NCI-H187 treated with DMSO at 0.1 percent for 48 hours (cell line): ENCODE data around the gene CCDC192.
A peak's percentile ranks its signal among the peaks of the same experiment; 100 is the strongest.
"Not testable (repeated sequence)": the region's sequence is repeated elsewhere in the genome, so short reads cannot be mapped to it uniquely, and the experiment has no call there.

ENCODE experiments used
- DNase-seq: peaks from one replicate; lab custom pipeline; 2025; lab: John Stamatoyannopoulos, UW

The CCDC192 gene

DNA sequence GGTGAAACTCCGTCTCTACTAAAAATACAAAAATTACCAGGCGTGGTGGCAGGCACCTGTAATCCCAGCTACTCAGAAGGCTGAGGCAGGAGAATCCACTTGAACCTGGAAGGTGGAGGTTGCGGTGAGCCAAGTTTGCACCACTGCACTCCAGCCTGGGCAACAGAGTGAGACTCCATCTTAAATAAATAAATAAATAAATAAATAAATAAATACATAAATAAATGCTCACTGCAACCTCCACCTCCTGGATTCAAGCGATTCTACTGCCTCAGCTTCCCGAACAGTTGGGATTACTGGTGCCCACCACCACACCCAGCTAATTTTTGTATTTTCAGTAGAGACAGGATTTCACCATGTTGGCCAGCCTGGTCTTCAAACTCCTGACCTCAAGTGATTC is 144.4 kb downstream of the CCDC192 start:
- not testable (repeated sequence) for DNase-seq

DNA sequence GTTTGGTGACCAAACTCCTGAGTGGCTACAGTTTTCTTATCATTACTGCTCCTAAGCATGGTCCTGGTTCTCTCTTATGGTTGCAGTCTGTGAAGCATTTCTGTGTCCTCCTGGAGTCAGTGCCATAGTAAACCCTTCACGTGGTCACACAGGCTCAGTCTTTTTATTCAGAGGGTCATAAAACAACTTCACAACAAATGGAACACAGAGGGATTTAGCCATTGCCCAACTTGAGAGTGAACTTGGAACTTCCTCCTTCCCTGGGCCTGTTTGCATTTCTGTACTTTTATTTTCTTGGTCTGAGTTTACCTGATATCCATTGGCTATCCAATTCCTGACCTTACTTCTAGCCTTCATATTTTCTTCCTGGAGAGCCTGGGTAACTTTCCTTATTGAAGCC is 144.9 kb downstream of the CCDC192 start:
- DNase-seq, result no peak

DNA sequence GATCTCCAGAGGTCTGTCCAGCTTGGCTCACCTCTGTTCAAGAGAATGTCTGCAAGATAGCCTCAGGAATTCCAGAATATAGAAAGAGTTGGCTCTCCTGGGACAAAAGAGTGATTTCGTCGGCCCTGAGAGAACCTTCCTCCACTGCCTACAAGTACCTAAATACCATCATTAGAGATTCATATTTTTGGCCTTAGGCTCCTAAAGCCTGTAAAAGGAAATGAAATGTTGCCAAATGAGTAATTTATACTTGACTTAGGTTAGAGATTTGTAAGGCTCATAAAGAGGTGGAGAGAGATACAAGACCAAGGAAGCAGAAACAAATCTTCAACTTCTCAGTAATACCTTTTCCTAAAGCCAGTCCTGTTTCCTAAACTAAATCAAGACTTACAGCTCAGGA is 146.2 kb downstream of the CCDC192 start:
- DNase-seq, result no peak

DNA sequence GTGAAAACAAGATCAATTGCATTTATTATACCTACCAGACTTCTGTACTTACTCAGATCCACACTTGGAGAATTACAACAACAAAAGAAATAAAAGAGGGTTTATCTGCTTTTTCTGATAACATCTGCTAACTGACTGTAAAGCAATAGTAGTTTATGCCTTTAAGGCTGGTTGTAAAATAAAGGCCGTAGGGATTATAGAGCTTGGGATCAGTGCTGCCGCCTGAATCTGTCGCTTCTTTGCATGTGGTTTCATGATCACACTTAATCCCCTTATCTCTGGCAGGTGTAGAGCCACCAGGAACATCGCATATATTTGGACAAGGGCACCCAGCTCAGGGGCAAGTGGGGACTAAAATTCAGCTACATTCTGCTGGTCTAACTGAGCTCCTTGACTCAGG is 146.7 kb downstream of the CCDC192 start:
- DNase-seq, result no peak

DNA sequence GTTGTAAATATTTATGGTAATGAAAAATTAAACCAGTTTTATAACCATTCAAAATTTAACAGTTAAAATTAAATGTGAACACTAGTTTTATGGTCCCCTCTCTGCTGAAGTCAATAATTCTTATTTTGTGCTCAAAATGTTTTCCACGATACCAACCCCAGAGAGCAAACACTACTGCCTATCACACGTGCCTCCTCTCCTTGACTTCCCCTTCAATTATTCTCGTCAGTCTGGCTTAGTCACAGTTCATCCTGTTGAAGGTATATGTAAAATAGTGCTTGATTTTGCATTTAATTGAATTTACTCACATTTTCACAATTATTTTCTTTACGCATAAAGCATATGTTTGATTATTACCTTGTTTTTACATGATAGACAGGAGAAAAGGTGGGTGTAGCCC is 148.8 kb downstream of the CCDC192 start:
- no peak for DNase-seq

DNA sequence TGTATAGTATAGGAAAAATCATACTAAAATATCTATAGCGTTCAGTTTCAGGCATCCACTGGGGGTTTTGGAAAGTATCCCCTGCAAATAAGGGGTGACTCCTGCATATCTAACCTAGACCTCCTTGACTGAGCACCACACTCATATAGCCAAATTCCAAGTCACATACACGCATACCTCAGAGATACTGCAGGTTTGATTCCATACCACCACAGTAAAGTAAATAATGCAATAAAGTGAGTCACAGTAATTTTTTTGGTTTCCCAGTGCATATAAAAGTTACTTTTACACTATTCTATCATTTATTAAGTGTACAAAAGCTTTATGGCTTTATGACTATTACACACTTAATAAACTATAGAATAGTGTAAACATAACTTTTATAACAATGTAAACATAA is 151.3 kb downstream of the CCDC192 start:
- no peak for DNase-seq

DNA sequence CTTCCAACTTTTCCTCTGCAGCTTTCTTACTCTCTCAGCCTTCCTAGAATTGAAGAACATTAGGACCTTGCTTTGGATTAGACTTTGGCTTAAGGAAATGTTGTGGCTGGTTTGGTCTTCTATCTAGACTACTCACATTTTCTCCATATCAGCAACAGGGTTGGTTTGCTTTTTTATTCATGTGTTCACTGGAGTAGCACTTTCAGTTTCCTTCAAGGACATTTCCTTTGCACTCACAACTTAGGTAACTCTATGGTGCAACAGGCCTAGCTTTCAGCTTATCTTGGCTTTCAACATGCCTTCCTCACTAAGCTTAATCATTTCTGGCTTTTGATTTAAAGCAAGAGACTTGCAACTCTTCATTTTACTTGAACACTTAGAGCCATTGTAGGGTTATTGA is 153.1 kb downstream of the CCDC192 start:
- no peak for DNase-seq

DNA sequence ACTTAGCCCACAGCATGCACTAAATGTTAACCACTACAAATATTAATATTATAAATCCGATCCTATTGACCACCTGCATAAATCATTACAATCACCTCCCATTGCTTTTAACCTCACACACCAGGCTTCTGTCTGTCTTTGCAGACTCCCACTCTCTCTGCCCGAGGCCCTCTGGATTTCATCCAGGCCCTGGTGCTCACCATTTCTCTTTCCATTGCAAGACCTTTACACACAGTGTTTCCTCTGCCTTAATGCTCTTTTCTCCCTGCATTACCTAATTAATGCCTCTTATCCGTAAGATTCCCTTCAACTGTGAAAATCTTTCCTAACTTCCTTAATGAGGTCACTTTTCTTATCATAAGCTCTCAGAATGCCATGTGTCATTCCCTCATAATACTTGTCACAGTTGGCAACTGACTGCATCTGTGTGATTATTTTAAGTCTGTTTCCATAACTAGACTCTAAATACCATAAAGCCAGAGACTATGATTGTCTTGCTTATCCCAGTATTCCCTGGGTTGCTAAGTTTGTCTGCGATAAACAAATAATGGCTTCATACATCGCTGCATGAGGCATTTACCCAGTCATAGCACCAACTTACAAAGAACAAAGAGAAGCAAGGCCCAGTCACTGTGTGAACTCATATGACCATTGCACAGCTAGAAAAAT is 155.1 kb downstream of the CCDC192 start:
- DNase-seq, result no peak

DNA sequence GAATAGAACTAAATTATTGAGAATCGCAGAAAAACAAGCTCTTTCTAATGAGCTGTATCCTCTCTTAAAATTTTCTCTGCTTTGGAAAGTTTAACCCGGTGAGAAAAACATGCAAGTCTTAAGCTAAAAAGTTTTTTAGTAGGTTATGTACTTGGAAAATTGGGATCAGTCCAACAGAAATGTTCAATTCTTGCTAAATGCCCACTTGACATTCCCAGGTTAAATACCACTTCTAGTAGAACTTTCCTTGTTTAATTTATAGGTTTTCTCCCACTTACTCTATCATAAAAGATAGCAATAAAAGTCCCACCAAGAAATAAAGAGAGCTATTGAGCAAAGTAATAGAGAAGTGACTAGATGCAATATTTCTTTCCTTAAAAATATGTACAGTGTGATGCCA is 157.1 kb downstream of the CCDC192 start:
- no peak for DNase-seq

DNA sequence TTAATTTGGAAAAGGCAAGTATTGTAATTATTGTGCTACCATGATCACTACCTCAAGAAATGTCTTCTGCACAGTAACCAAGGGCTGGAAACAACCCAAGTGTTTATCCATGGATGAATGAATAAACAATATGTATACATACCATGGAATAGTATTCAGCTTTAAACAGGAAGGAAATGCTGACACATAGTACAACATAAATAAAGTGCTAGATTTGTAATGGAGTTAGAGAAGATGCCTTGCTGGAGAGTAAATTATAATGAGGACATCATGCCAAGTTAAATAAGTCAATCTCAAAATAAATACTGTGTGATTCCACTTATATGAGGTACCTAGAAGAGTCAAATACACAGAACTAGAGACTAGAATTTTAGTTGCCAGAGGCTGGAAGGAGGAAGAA is 160.0 kb downstream of the CCDC192 start:
- DNase-seq, result no peak

DNA sequence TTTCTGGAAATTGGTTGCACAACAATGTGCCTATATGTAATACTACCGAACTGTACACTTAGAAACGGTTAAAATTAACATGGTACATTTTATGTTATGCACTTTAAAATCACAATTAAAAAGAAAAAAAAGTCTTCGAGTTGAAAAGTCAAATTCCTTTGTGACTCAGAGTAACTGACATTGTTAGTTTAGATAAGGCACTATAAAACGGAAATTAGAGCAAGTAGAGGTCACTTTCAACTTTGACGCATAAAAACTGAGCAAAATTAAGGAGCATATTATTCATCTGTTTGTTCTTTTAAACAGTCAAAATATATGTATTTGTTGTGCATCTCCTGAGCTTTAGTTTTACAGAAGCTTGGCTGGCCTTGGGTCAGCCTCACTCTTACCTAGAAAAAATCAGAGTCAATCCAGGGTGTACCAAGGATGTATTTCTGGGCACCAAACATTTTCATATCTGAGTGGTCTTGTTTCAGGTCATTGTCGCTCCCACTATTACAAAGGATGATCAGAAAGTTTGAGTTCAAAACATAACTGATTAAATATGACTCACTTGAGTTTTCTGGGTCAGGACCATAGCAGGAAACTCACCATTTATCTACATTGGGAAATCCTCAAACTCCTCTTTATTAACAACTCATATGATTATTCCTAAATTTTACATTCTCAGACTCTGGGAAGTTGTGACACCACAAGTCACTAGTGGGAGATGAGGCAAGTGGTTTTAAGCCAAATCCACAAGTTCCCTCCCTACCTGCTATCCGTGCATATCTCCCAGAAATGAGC is 160.6 kb downstream of the CCDC192 start:
- no peak for DNase-seq

DNA sequence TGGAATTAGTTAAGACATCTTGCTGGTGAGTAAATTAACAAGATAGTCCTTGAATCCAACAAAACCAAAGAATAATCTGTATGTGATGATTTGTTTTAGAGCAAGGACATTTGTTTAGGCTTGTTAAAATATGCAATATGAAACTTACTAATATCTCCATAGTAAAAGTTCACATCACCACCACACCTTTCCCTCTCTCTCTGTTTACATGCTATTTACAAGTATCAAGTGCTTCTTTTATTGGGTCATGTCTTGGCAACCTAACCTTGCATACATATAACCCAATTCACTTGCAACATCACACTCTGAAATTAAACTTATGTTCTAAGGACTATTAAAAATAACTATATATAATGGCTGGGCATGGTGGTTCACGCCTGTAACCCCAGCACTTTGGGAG is 161.3 kb downstream of the CCDC192 start:
- DNase-seq, result no peak

DNA sequence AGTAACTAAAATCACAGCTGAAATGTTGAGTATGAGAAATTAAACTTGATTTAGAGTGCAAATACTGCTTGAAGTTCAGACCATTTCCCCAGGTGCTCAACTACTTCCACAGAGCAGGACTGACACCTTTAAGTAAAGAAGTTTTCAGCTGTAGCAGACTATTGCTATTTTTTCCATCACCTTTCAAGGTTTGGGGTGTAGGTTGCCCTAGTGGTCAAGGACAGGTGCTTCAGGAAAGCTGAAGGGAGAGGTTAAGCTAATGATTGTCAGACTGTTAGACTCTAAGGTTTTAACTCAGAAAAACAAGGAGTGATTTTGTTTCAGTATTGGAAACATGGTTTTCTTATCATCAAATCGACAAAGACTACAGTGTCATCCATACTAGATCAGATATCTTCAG is 162.1 kb downstream of the CCDC192 start:
- no peak for DNase-seq

DNA sequence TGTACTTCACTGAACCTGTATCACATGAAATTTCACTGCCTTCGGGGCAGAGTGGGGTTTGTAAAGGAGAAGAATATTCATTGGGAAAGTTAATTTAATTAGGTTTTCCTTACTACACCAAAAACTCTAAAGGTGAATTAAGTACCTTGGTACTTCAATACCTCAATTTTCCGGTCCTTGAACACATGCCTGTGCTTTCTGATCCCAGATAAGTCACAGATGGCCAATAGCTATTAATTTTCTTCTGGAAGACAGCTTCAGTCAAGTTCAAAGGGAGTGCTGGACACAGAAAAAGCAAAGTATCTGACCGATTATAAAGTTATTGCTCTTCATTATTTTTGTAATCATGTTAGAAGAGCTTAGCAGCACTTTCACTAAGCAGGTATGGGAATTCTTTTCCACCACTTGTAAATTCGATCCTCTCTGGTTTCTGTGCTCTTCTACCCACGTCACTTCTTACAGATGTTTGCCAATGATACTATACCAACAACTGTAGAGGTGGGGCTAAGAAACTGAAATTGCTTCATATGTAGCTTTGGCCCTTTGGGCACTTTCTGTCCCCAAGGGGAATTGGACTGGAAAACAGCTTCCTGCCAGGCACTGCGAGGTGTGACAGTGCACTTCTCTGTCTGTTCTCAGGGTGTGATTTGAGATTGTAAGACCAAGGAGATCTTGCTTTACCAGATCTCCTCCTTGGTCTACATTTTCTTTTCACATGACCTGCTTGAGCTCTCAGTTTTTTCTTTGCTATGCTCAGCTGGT is 164.0 kb downstream of the CCDC192 start:
- no peak for DNase-seq

DNA sequence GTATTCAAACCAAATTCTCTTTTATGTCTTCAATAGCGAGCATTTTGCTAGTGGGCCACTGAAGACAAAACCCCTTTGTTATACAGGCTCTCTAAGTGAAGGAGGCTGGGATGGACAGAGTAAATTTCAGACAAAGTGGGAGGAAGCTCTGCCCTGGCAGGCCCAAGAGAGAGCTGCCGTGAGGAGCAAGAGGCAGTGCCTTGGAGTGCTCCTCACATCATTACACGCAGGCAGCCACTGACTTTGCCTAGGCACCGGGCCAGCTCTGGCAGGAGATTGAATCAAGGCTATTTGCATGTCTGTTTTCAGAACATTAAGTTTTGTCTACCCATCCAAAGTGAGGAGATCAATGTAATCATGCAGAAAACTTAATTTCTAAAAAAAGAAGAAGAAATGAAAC is 167.7 kb downstream of the CCDC192 start:
- no peak for DNase-seq

DNA sequence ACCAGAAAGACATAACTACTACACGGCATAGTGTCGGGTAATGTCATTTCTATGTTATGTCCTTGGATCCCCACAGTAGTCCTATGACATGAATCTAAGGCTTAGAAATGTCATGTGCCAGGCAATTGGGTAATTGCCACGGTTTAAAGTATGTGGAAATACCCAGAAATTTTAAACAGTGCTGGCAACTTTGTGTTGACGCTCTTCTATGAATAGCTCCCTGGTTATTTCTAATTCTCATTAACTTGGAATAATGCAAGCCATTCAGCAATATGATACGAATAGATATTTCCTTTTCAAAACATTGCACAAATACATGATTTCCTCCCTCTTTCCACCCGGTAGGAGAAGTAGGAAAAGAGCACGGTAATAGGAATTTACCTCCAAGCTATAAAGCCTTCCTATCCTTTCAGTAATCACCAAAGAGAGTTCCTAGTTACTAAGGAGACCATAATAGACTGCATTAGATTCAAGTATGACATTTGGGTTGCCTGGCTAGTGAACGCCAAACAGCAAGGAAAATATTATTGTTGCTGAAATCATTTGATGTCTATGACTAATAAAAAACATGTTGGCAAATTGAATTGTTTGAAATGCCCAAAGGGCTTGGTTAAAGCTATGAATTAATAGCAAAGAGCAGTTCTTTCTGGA is 168.4 kb downstream of the CCDC192 start:
- no peak for DNase-seq

DNA sequence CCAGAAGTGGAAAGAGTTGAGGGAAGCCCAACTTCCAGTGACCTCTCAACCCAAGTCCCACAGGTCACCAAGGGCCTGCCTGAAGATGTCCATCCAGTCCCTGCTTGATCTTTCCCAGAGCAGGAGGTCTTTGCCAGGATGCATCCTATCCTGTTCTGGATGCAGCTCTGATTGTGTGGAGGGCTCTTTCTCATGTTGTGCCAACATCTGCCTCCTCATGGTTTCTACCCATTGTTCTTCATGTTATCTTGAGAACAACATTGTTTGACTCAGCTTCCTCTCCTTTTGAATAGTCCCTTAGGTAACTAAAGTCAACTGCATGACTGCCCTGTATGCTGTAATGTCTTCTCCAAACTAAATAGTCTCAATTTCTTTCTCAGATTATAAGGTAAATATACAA is 169.3 kb downstream of the CCDC192 start:
- no peak for DNase-seq

DNA sequence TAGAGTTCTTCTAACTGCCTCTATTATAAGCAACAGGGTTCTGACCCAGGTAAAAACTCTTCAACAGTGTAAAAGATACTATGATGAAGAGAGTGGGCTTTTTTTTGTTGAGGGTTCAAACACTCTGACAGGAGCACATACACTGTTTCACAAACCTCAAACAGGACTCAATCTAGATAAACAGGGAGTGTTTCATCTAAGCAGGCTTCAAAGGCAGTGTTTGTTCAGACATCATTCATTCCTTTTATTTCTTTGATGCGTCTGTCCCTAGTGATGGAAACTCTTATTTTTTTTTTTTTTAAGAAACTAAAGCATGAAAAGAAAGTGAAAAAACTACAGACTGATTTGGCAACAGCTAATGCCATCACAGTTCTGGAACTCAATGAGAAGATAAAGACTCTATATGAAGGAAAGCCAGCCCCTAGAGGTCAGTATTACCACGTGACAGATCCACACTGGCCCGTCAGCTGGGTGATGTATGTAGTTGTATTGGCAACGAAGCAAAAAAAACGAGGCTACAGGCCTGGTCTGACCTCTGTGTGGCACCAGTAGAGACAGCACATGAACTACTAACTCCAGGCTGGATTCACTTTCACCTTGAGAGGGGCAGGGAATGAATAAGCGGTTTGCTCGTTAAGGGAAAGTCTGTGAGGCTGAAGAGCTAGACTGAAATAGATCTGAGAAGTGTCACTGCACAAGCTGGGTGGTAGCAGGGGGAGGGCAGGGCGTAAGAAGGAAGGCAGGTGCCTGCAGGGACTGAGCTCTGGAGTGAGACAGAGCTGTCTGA is 172.2 kb downstream of the CCDC192 start:
- peak; percentile 72 for DNase-seq

DNA sequence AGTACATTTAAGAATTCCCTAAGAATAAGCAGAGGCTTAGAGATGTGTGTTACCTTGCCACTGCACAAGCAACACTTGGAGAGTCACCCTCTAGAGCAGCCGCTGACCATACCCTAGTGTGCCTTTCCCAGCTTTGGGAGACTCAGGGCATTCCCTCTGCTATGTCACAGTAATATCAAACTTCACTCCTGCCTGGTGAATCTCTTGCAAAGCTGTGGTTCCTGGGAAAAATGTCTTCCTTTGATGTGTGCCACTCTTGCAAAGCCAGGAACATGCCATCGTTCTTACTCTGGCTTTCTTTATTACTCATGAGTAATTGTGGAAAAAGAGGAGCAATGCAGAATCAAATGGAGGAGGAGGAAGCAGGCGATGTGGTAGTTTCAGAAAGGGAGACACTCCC is 173.2 kb downstream of the CCDC192 start:
- DNase-seq, result no peak

DNA sequence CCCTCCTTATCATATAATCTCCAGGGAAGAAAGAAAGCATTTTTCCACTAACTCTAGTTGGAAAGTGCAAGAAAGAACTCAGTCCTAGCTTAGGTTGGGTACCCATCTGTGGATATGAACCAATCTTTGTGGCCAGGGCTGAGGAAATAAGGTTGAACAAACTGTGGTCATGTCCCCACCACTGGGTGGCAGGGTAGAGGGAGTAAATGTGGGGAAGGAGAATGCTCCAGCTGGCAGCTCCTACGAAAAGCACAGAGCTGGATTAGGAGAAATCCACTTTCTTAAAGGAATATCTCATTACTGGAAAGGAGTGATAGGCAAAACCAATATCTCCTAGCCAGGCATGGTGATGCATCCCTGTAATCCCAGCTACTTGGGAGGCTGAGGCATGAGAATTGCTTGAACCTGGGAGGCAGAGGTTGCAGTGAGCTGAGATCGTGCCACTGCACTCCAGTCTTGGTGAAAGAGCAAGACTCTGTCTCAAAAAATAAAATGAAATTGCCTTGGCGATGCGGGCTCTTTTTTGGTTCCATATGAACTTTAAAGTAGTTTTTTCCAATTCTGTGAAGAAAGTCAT is 175.1 kb downstream of the CCDC192 start:
- DNase-seq, result no peak

DNA sequence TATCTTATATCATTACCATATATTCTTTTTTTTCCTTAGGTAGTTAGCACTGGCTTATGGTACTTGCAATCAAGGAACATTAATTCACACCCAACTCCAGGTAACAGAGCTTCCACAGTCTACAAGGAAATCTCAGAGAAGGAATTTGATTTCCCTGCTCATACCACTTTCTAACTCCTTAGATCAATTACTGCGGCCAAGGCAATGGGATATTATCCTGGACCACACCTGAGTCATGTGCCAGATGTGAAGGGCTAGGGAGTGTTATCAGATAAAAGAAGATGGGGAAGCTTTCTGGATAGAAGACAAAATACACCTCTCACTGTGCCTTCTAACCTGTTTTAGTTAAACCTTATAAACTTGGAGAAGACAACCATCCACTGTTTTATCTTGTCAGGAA is 181.2 kb downstream of the CCDC192 start:
- DNase-seq, result no peak
